HEK293 (cell line): Measurements from ENCODE around the gene COMP.
A peak's percentile ranks its signal among the peaks of the same experiment; 100 is the strongest.

Experiments
- CTCF ChIA-PET: fragments of 350-600 bp; formaldehyde crosslinking; extraction: SDS; loops from one replicate; lab custom pipeline; 2021; ENCODE audit warnings: antibody characterized with exemption; lab: Yijun Ruan, JAX
- POLR2A ChIA-PET: fragments of 300-600 bp; formaldehyde crosslinking; extraction: SDS; loops from one replicate; lab custom pipeline; 2020; ENCODE audit warnings: antibody characterized with exemption, inconsistent platforms; lab: Yijun Ruan, JAX
- H3K27ac ChIP-seq: fragments of 200-500 bp; sonication (Bioruptor generic); 2 replicates; pipeline ENCODE4 v1.5.1; 2014; ENCODE audit warnings: low read depth, low read length, control low read depth, inconsistent platforms; ENCODE audit errors: extremely low read depth
- H3K36me3 ChIP-seq, 2 experiments: fragments of 200-500 bp in 1 of 2; sonication (Bioruptor generic) in 1 of 2; 1 replicate in 1 of 2; 2 replicates in 1 of 2; pipeline ENCODE4 v1.5.1; 2014 to 2017; ENCODE audit warnings: inconsistent platforms in 2 of 2, low read length in 2 of 2; ENCODE audit not compliant: control insufficient read depth in 2 of 2, insufficient read depth in 1 of 2
- H3K4me1 ChIP-seq: fragments of 200-500 bp; sonication (Bioruptor generic); 2 replicates; pipeline ENCODE4 v1.5.1; 2014; ENCODE audit warnings: mild to moderate bottlenecking, low read length, inconsistent platforms; ENCODE audit not compliant: control insufficient read depth, insufficient read depth
- H3K4me3 ChIP-seq: 2 replicates; pipeline ENCODE4 v1.5.1; 2011; ENCODE audit warnings: low read depth, mild to moderate bottlenecking, control low read depth, low read length, moderate library complexity
- H3K9me3 ChIP-seq: fragments of 200-500 bp; sonication (Bioruptor generic); 2 replicates; pipeline ENCODE4 v1.5.1; 2014; ENCODE audit warnings: low read depth, low read length, inconsistent platforms; ENCODE audit not compliant: control insufficient read depth, insufficient read depth
- CTCF ChIP-seq: fragments of 450-650 bp; formaldehyde crosslinking; IDR thresholded peaks from 2 replicates; pipeline ENCODE4 v1.5.1; 2016; ENCODE audit warnings: missing biosample characterization, missing genetic modification characterization
- GLIS1 ChIP-seq: fragments of 450-650 bp; formaldehyde crosslinking; IDR thresholded peaks from 2 replicates; pipeline ENCODE4 v1.5.1; 2016; ENCODE audit warnings: missing biosample characterization, missing genetic modification characterization
- KLF1 ChIP-seq: fragments of 450-650 bp; formaldehyde crosslinking; IDR thresholded peaks from 2 replicates; pipeline ENCODE4 v1.5.1; 2016; ENCODE audit warnings: missing biosample characterization, missing genetic modification characterization
- KLF10 ChIP-seq: fragments of 450-650 bp; IDR thresholded peaks from 2 replicates; pipeline ENCODE4 v1.5.1; 2018; ENCODE audit warnings: missing biosample characterization, mild to moderate bottlenecking, missing genetic modification characterization
- PBX3 ChIP-seq: sonication (generic); formaldehyde crosslinking; IDR thresholded peaks from 2 replicates; pipeline ENCODE4 v1.8.1; 2022; ENCODE audit warnings: mild to moderate bottlenecking, moderate library complexity, missing genetic modification reagents
- REST ChIP-seq: fragments of 450-650 bp; formaldehyde crosslinking; IDR thresholded peaks from 2 replicates; pipeline ENCODE4 v1.5.1; 2016; ENCODE audit warnings: missing biosample characterization, missing genetic modification characterization
- SCRT1 ChIP-seq: fragments of 450-650 bp; formaldehyde crosslinking; IDR thresholded peaks from 2 replicates; pipeline ENCODE4 v1.5.1; 2016; ENCODE audit warnings: missing biosample characterization, missing genetic modification characterization, borderline replicate concordance
- SCRT2 ChIP-seq: fragments of 450-650 bp; formaldehyde crosslinking; IDR thresholded peaks from 2 replicates; pipeline ENCODE4 v1.5.1; 2016; ENCODE audit warnings: missing biosample characterization, missing genetic modification characterization
- ZBTB17 ChIP-seq: fragments of 450-650 bp; formaldehyde crosslinking; IDR thresholded peaks from 2 replicates; pipeline ENCODE4 v1.5.1; 2016; ENCODE audit warnings: missing biosample characterization, missing genetic modification characterization
- ZBTB26 ChIP-seq: fragments of 450-650 bp; formaldehyde crosslinking; optimal IDR thresholded peaks from 2 replicates; pipeline ENCODE3; 2016; ENCODE audit warnings: missing biosample characterization, mild to moderate bottlenecking, missing genetic modification characterization
- ZFP37 ChIP-seq: fragments of 450-650 bp; formaldehyde crosslinking; IDR thresholded peaks from 2 replicates; pipeline ENCODE4 v1.5.1; 2016; ENCODE audit warnings: missing biosample characterization, missing genetic modification characterization
- ZNF23 ChIP-seq: fragments of 450-650 bp; formaldehyde crosslinking; IDR thresholded peaks from 2 replicates; pipeline ENCODE4 v1.5.1; 2016; ENCODE audit warnings: missing biosample characterization, missing genetic modification characterization, borderline replicate concordance
- ZNF335 ChIP-seq: fragments of 450-650 bp; formaldehyde crosslinking; conservative IDR thresholded peaks from 2 replicates; pipeline ENCODE4 v1.5.1; 2016; ENCODE audit warnings: missing biosample characterization, missing genetic modification characterization
- ZNF398 ChIP-seq: fragments of 450-650 bp; formaldehyde crosslinking; IDR thresholded peaks from 2 replicates; pipeline ENCODE4 v1.5.1; 2017; ENCODE audit warnings: missing biosample characterization, missing genetic modification characterization
- ZNF416 ChIP-seq: fragments of 450-650 bp; formaldehyde crosslinking; IDR thresholded peaks from 2 replicates; pipeline ENCODE4 v1.5.1; 2016; ENCODE audit warnings: missing biosample characterization, missing genetic modification characterization
- ZNF701 ChIP-seq: fragments of 450-650 bp; formaldehyde crosslinking; IDR thresholded peaks from 2 replicates; pipeline ENCODE4 v1.5.1; 2016; ENCODE audit warnings: missing biosample characterization, missing genetic modification characterization
- TF ChIP-seq, protein P1 (sequence below): fragments of 450-650 bp; formaldehyde crosslinking; IDR thresholded peaks from 2 replicates; pipeline ENCODE4 v1.5.1; 2016; ENCODE audit warnings: missing biosample characterization, missing genetic modification characterization

Gene COMP

GRCh38 chr19:18833849-18834643 lies 42.9 kb upstream of the COMP start (continued):
- TF ChIP-seq ZNF398 (tag by site-specific recombination) (no peak), GLIS1 (peak; percentile 79), ZNF416 (tag by site-specific recombination) (no peak), ZNF701 (no peak), KLF1 (tag by site-specific recombination) (peak; percentile 64)

- Histone ChIP-seq H3K27ac (peak overlapping the region; percentile 93; the same call in 1 of the 2 replicates), H3K36me3 (peaks cover 4 to 47% of the 10 kb centered on the region in 2 experiments; a peak in 2 of 3 replicates), H3K4me3 (peak overlapping the region; percentile 87), H3K9me3 (no peaks in the 10 kb centered on the region)
- ChIA-PET CTCF (interaction anchor here (0.7 to 7.7 kb wide), 4 partner anchors 12 to 245 kb away, joined by 3 to 69 read pairs (median 4); partner anchors contain the start of gene REX1BD), POLR2A (interaction anchor here (0.8 to 3.5 kb wide), 6 partner anchors 9 to 311 kb away, joined by 3 to 23 read pairs (median 4); partner anchors contain the start of genes CRLF1, ELL and UBA52)
- TF ChIP-seq SCRT2 (tag by site-specific recombination) (peak; percentile 96), SCRT1 (peak; percentile 84), REST (tag by site-specific recombination) (peak; percentile 56)
- TF ChIP-seq, protein P1, sequence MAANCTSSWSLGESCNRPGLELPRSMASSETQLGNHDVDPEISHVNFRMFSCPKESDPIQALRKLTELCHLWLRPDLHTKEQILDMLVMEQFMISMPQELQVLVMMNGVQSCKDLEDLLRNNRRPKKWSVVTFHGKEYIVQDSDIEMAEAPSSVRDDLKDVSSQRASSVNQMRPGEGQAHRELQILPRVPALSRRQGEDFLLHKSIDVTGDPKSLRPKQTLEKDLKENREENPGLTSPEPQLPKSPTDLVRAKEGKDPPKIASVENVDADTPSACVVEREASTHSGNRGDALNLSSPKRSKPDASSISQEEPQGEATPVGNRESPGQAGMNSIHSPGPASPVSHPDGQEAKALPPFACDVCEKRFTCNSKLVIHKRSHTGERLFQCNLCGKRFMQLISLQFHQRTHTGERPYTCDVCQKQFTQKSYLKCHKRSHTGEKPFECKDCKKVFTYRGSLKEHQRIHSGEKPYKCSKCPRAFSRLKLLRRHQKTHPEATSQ (tag by site-specific recombination) = no peak
- TF ChIP-seq, all 188 proteins: peak for 3
- no peaks in the 10 kb centered on the region for H3K4me1 ChIP-seq
Observed at GRCh38 chr19:18833141-18833476, 42.0 kb upstream of the COMP start.

- Histone ChIP-seq H3K27ac (peak overlapping the region; percentile 93), H3K9me3 (no peaks in the 10 kb centered on the region), H3K36me3 (peaks cover 3 to 42% of the 10 kb centered on the region in 2 experiments; a peak in 2 of 3 replicates), H3K4me1 (no peaks in the 10 kb centered on the region), H3K4me3 (peak overlapping the region; percentile 87)
- CTCF ChIA-PET = interaction anchor here (0.6 to 7.7 kb wide), 7 partner anchors 10 to 244 kb away, joined by 3 to 69 read pairs (median 4); partner anchors contain the start of gene REX1BD
- POLR2A ChIA-PET = interaction anchor here (0.8 to 3.5 kb wide), 9 partner anchors 9 to 413 kb away, joined by 3 to 23 read pairs (median 4); partner anchors contain the start of genes CRLF1, ELL, REX1BD and SSBP4
- peak; percentile 28; the same call in 1 of the 2 replicates for TF ChIP-seq ZNF335 (tag by site-specific recombination)
- TF ChIP-seq ZNF23 (tag by site-specific recombination) = no peak
- 0 out of 2 replicates have a peak, but pooled peaks have one; percentile 51 for TF ChIP-seq PBX3 (CRISPR knock-in tag)
- peak; percentile 36; the same call in 1 of the 2 replicates for TF ChIP-seq ZBTB17 (tag by site-specific recombination)
- peak; percentile 59 for TF ChIP-seq CTCF (tag by site-specific recombination)
- no peak for TF ChIP-seq KLF10 (tag by site-specific recombination)
- TF ChIP-seq ZFP37 = no peak
- TF ChIP-seq ZBTB26 (tag by site-specific recombination) = peak; percentile 24
Observed at GRCh38 chr19:18832306-18833140, 41.4 kb upstream of the COMP start.
